DMS 273 (cell line): ENCODE data around the gene LHB.
"Not testable (repeated sequence)": the region's sequence is repeated elsewhere in the genome, so short reads cannot be mapped to it uniquely, and the experiment has no call there.

Source experiments
- DNase-seq: peaks from one replicate; lab custom pipeline; 2025; ENCODE audit not compliant: unreplicated experiment; lab: John Stamatoyannopoulos, UW

The LHB gene

DNA sequence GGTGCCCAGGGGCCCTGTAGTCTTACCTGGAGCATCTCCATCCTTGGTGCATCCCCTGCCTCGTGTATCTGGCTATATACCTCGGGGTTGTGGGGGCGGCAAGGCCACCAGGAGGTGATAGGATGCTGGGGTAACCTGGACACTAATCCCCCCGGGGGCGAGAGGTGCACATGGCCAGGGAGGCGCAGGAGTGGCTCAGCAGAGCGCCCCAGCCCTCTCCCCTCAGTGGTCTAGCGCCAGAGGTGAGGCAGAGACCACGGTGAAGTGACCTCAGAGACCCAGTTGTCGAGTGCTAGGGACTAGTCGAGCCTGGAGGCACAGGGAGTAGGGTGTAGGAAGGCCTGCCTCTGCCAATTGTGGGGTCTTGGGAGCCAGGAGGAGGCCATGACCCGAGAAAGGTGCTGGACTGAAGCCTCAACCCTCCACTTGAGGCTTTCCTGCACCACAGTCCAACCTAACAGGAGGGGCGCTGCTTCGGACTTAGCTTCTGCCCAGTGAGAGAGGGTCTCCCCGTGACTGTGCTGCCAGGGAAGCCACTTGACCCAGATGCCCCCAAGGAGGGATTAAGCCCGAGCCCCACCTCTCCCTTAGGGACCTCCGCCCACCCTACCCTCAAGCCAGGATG is at the start of gene LHB:
Gene LHB (minus strand): TSS at position 51 of the 625 bp plus-strand sequence. CDS start 10 bp downstream, at position 41.
- DNase-seq = no peak

DNA sequence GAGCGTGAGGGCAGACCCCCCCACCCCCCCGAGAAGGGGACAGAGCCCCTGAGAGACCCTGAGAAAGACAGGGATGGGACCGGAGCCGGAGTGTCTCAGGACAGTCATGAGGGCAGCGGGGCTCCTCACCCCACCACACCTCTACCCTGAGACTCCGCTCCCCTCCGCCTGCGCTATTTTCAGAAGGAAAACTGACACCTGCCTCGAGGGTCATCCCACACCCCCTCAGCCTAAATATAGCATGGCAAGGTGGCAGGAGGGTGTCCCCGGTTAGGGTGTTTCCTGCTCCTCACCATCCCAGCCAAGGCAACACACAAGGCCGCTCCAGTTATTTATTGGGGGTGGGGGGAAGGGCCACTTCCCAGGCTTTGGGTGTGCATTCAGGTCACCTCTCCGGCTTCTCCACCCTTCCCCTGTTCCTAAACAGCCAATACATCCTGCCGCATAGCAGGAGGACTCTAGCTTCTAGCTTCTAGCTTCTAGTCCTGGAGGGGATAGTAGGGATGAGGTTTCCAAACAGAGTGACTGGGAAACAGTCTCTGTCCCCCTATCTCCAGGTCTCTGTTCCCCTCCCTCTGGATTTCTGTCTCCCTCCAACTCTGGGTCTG is 49.1 kb upstream of the LHB start:
- DNase-seq = no peak

DNA sequence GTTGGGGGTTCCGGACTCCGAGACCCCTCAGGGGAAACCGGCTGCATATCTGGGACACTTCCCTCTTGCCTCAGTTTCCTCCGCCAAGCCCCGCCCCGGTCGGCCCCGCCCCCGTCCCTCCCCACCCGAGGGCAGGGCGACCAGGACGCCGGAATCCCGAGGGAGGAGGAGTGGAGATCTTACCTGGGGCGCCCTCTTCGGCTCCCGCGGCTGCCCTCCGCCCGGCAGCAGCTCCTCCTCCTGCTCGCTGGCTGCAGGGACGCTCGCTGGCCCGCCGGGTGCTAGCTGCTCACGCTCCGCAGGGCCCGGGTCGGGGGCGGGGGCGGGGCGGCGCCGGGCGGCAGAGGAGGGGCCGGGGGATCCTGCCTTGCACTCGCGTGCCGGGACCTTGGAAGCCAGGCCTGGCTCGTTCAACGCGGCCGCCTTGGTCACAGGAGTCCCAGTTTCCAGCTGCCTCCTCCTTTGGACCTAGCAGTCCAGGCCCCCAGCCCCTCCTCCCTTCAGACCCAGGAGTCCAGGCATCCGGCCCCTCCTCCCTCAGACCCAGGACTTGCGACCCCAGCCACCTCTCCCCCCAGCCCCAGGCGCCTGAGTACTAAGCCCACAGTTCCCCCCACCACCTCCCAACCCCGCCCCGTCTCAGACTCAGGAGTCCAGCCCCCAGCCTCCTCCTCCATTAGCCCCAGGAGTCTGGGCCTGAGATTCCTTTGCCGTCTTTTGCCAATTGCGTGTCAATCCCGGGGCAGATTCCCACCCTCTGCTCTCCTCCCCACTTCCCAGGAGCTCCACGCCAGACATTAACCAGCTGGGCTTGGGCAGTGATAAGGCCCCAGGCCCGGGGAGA is 48.1 kb upstream of the LHB start, which contains the start of gene NTF4:
Gene NTF4 (minus strand): TSS at position 51 of the 844 bp plus-strand sequence. CDS start 2,821 bp downstream, outside the sequence.
- DNase-seq = peak; percentile 49

DNA sequence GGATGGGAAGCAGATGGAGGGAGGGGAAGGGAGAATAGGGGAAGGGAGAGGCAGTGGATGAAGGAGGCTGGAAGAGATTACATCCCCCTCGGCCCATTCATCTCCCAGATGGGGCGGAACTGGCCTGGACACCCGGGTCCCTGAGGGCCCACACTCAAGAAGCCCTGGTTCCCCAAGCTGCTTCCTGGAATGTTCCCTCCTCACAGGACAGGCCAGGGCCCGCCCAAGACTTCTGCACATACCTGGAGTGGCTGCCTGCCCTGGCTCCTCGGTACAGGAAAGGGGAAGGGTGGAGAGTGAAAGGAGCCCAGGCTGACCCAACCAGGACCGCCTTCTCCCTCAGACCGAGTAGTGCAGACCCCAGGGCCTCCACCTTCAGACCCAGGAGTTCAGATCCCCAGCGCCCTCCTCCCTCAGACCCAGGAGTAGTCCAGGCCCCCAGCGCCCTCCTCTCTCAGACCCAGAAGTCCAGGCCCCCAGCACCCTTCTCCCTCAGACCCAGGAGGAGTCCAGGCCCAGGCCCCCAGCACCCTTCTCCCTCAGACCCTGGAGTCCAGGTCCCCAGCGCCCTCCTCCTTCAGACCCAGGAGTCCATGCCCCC is 47.2 kb upstream of the LHB start:
- DNase-seq = no peak

DNA sequence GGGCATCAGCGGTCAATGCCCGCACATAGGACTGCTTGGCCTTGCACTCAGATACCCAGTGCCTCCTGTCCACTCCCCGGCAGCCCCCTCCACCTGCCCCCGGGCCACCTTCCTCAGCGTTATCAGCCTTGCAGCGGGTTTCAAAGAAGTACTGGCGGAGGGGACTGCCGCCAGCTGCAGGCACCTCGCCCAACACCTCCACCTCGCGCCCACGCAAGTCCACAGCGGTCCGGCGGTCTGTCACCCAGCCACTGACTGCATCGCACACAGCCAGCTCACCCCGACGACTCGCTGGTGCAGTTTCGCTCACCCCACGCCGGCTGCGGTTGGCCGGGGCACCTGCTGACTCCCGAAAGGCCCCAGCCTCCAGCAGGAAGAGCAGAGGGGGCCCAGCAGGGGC is 44.6 kb upstream of the LHB start:
- no peak for DNase-seq

DNA sequence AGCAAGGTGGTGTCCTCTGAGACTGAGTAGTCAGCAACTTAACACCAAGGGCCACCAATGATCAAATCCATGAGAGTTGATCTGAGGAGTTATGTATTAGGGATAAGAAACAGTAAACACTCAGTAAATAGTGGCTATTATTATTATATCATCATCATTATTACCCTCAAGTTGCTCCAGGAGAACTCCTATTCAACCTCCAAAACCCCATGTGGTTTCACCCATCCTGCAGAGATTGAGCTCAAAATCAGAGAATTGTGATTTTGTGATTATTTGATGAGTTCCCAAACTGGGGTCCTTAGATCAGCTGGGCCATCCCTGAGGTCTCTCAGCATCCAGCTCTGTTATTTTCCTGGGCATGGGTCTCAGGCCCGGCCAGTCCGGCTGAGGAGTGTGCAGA is 44.1 kb upstream of the LHB start:
- no peak for DNase-seq

DNA sequence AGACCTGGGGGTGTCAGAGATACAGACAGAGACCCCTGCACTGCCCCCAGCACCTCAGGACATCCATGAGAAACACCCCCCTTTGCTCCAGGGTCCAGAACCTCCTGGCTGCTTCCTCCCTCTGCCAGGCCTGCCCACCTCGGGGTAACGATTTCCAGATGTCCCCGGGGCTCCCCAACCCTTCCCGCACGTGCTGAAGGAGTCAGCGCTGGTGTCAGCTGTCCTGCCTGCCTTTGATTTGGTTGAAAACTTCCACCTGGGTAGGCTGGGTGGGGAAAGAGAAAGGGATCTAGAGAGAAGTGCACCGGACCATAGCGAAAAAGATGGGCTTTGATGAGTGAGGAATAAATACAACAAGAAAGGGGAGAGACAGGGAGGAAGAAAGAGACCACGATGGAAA is 42.2 kb upstream of the LHB start:
- no peak for DNase-seq

DNA sequence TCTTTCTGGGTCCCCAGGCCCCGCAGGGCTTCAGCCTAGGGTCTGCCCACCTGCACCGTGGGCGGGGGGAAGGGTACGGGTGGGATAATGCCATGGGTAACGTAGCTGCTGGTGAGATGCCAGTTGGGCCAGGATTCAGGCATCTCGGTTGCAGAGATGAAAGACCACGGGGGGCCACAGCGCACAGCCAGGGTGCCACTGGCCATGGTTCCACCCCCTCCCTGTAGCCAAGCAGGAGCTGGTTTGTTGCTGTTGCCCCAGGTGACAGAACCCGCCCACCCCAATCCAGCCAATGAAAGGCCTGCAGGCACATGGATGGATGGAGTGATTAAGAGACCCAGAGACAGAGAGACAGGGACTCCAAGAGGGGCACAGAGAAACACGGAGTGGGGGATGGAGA is 41.7 kb upstream of the LHB start:
- DNase-seq = peak; percentile 61

DNA sequence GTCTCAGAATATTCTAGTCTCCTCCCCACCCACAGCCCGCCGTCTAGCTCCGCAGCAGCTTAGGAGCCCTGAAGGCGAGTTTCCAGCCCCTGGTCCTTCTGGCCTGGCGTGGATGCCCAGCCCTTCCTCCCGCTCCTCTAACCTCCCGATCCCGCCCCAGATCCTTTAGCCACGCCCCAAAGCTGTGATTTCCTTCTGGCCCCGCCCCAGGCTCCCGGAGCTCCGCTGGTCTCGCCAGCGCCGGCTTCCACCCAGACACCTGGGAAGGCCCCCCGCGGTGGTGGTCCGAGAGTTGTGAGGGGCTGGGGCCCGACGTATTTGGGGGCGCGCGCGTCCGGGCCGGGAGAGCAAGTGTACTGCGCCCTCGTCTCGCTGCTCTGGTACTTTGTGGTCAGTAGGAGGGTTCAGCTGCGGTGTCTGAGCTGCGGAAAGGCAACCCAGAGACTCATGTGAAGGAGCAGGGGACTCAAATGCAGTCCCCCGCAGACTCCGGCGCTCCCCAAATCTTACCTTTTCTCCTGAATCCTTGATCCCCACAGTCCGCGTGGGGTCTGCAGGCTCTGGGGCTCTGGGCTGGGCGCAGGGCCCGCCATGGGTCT is 40.8 kb upstream of the LHB start, which contains the start of gene CGB7:
Gene CGB7 (minus strand): TSS at position 114 of the 599 bp plus-strand sequence. CDS start 2,374 bp downstream, outside the sequence.
- DNase-seq = peak; percentile 73

DNA sequence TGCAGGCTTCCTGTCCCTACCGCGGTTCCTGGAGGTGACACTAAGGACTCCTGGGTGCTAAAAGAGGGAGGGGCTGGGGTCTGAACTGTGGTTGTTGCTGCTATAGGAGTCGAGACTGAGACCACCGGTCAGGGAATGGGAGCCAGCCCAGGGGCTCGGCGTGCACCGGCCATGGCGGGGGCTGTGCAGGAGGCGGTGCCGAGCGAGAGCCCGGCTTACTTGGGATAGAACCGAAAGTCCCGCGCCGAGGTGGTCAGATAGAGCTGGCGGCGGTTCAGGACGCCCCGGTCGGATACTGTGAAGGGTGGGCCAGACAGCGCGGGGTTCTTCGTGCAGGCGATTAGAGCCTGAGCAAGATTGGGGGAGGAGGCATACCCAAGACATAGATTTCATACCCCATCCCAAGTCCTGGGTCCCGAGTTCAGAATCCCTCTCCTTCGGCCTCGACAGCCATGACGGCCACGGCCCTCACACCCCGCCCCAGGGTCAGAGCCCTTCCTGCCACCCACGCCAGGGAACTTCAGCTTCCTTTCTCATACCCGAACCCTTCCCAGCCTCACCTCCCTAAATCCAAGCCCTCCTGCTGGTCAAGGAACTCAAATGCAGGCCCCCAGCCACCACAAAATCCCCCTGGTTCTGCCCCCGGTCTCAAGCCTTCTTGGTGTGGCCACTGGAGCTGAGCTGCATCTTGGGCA is 40.2 kb upstream of the LHB start:
- DNase-seq = not testable (repeated sequence)

DNA sequence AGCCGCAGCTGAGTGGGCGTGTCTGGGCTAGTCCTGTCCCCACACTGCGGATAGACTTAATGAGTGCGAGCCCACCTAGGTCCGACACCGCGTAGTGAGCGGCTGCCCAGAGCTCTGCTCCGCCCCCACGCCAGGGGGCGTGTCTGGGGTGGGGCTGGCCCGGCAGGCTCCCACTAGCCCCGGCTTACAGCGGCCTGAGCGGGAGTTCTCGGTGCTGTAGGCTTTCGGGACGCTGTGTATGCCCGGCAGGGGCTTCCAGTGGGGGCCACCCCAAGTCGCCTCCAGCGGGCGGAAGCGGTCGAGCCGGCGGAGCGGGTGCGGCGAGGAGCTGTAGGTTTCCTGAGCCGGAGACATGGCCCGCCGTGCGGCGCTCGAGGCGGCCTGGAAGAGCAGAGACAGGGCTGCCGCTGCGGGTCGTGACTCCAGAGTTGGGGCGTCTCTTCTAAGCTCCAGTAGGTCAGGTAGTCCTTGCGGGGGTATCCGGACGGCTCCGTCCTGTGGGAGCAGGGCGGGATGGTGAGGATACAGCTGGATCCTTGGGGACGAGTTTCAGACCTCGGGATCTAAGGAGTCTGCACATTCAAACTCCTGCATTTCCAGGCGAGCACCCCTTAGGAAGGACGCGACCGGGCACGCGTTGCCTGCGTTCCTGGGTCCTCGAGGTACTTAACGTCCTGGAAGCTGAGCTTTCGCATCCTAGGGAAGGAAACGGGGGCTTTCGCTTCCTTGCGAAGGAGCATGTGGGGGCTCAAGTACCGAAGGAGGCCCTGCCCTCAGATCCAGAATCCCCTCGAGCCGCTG is 39.4 kb upstream of the LHB start:
- peak; percentile 79 for DNase-seq

DNA sequence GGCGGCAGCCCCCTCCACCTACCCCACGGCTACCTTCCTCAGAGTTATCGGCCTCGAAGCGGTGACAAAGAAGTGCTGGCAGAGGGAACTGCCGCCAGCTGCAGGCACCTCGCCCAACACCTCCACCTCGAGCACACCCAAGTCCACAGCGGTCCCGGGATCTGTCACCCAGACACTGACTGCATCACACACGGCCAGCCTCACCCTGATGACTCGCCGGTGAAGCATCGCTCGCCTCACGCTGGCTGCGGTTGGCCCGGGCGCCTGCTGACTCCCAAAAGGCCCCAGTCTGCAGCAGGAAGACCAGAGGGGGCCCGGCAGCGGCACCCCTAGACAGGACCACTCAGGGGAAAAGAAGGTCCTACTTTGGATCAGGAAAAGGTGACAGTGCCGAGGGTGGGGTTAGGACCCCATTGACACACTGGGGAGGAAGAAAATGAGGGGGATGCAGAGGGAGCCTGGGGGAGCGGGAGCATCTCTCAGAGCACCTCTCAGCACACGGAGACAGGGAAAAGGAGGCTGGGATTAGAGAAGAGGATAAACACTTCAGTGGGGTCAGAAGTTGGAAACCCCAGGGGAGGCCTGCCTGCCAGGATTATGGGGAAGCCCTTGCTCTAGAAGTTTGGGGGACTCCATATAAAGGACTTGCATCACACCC is 33.6 kb upstream of the LHB start:
- DNase-seq = not testable (repeated sequence)

DNA sequence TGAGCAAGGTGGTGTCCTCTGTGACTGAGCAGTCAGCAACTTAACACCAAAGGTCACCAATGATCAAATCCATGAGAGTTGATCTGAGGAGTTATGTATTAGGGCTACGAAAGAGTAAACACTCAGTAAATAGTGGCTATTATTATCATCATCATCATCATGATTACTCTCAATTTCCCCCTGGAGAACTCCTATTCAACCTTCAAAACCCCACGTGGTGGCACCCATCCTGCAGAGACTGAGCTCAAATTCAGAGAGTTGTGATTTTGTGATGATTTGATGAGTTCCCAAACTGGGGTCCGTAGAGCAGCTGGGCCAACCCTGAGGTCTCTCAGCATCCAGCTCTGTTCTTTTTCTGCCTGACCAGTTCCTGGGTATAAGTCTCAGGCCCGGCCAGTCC is 32.9 kb upstream of the LHB start:
- DNase-seq = not testable (repeated sequence)

DNA sequence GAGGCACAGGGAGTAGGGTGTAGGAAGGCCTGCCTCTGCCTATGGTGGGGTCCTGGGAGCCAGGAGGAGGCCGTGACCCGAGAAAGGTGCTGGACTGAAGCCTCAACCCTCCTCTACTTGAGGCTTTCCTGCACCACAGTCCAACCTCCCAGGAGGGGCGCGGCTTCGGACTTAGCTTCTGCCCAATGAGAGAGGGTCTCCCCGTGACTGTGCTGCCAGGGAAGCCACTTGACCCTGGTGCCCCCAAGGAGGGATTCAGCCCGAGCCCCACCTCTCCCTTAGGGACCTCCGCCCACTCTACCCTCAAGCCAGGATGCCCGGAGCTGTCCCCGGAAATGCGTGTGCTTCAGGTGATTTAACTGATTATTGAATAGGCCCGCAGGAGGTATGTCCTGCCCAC is 32.1 kb upstream of the LHB start, which contains the start of gene CGB8:
Gene CGB8 (minus strand): TSS at position 101 of the 400 bp plus-strand sequence. CDS start 372 bp downstream, outside the sequence.
- not testable (repeated sequence) for DNase-seq

DNA sequence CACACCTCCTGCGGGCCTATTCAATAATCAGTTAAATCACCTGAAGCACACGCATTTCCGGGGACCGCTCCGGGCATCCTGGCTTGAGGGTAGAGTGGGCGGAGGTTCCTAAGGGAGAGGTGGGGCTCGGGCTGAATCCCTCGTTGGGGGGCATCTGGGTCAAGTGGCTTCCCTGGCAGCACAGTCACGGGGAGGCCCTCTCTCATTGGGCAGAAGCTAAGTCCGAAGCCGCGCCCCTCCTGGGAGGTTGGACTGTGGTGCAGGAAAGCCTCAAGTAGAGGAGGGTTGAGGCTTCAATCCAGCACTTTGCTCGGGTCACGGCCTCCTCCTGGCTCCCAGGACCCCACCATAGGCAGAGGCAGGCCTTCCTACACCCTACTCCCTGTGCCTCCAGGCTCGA is 26.7 kb upstream of the LHB start, which contains the start of gene CGB5:
Gene CGB5 (plus strand): TSS at position 301 of the 400 bp plus-strand sequence. CDS start 362 bp downstream, outside the sequence.
- not testable (repeated sequence) for DNase-seq

DNA sequence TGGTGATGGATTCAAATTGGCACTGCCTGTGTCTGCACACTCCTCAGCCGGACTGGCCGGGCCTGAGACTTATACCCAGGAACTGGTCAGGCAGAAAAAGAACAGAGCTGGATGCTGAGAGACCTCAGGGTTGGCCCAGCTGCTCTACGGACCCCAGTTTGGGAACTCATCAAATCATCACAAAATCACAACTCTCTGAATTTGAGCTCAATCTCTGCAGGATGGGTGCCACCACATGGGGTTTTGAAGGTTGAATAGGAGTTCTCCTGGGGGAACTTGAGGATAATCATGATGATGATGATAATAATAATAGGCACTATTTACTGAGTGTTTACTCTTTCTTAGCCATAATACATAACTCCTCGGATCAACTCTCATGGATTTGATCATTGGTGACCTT is 25.8 kb upstream of the LHB start:
- DNase-seq = not testable (repeated sequence)

DNA sequence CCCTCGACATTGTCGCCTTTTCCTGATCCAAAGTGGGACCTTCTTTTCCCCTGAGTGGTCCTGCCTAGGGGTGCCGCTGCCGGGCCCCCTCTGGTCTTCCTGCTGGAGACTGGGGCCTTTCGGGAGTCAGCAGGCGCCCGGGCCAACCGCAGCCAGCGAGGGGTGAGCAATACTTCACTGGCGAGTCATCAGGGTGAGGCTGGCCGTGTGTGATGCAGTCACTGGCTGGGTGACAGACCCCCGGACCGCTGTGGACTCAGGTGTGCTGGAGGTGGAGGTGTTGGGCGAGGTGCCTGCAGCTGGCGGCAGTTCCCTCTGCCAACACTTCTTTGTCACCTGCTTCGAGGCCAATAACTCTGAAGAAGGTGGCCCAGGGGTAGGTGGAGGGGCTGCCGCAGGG is 25.3 kb upstream of the LHB start:
- no peak for DNase-seq

DNA sequence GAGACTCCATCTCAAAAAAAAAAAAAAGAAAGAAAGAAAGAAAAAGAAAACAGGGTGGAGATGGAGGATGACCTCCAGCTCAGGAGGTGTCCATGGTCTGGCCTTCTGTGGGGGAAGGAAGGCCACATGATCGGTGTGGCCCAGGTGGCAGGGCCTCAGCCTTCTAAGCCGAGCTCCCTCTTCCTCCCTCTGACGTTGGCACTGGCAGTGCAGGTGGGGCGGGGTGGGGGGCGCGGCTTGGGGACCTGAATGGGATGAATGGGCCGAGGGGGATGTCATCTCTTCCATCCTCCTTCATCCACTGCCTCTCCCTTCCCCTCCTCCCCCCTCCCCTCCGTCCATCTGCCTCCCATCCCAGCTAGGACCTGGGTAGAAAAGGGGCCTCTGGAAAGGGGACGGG is 22.8 kb upstream of the LHB start:
- not testable (repeated sequence) for DNase-seq
